ENCODE data around the gene DCLK2.

Gene DCLK2

GRCh38 chr4:150156543-150156942 is 78.3 kb downstream of the DCLK2 start (continued):
- TF ChIP-seq WT1 (tag by site-specific recombination; IDR thresholded peaks at IDR 0.05) (no peak), ZNF596 (tag by site-specific recombination; IDR thresholded peaks at IDR 0.05) (no peak), SALL2 (tag by site-specific recombination; IDR thresholded peaks at IDR 0.05; ENCODE audit: borderline replicate concordance) (no peak), ZNF157 (tag by site-specific recombination; IDR thresholded peaks at IDR 0.05) (no peak), ZNF366 (tag by site-specific recombination; conservative IDR thresholded peaks at IDR 0.05) (peak; percentile 30; the same call in 1 of the 2 replicates), ZNF707 (tag by site-specific recombination; IDR thresholded peaks at IDR 0.05) (no peak), OVOL3 (tag by site-specific recombination; IDR thresholded peaks at IDR 0.05) (0 out of 2 replicates have a peak, but pooled peaks have one; percentile 24), ZNF776 (tag by site-specific recombination; IDR thresholded peaks at IDR 0.05; ENCODE audit: borderline replicate concordance) (no peak), ZNF747 (tag by site-specific recombination; IDR thresholded peaks at IDR 0.05) (no peak), ZNF19 (tag by site-specific recombination; IDR thresholded peaks at IDR 0.05; ENCODE audit: low read depth) (no peak), ZNF404 (tag by site-specific recombination; IDR thresholded peaks at IDR 0.05) (no peak), ZFP37 (tag by site-specific recombination; IDR thresholded peaks at IDR 0.05) (no peak), YY1 (tag by site-specific recombination; IDR thresholded peaks at IDR 0.05) (no peak), ZBTB10 (tag by site-specific recombination; IDR thresholded peaks at IDR 0.05) (no peak), MZF1 (tag by site-specific recombination; IDR thresholded peaks at IDR 0.05; ENCODE audit: borderline replicate concordance) (peak; percentile 37; the same call in 1 of the 2 replicates), ZNF423 (tag by site-specific recombination; IDR thresholded peaks at IDR 0.05) (no peak), ZNF121 (tag by site-specific recombination; IDR thresholded peaks at IDR 0.05) (no peak), SETDB1 (IDR thresholded peaks at IDR 0.05; ENCODE audit: insufficient read length, low read length) (no peak), ZBTB20 (tag by site-specific recombination; IDR thresholded peaks at IDR 0.05) (no peak), ZFP41 (tag by site-specific recombination; IDR thresholded peaks at IDR 0.05; ENCODE audit: borderline replicate concordance) (no peak), ZNF830 (tag by site-specific recombination; IDR thresholded peaks at IDR 0.05; ENCODE audit: low read depth) (no peak), ZNF791 (tag by site-specific recombination; IDR thresholded peaks at IDR 0.05) (0 out of 2 replicates have a peak, but pooled peaks have one; percentile 56), ZNF626 (tag by site-specific recombination; IDR thresholded peaks at IDR 0.05) (no peak), ZNF792 (tag by site-specific recombination; IDR thresholded peaks at IDR 0.05) (no peak), ZNF777 (tag by site-specific recombination; IDR thresholded peaks at IDR 0.05; ENCODE audit: borderline replicate concordance) (no peak), ZBTB48 (tag by site-specific recombination; IDR thresholded peaks at IDR 0.05) (no peak), ZNF311 (tag by site-specific recombination; IDR thresholded peaks at IDR 0.05; ENCODE audit: borderline replicate concordance) (no peak), ZNF660 (tag by site-specific recombination; IDR thresholded peaks at IDR 0.05) (no peak), ZNF335 (tag by site-specific recombination; conservative IDR thresholded peaks at IDR 0.05) (no peak), MEIS1 (CRISPR knock-in tag; IDR thresholded peaks at IDR 0.05; ENCODE audit: borderline replicate concordance) (no peak), ZNF623 (tag by site-specific recombination; IDR thresholded peaks at IDR 0.05) (peak; percentile 70), ZNF837 (tag by site-specific recombination; IDR thresholded peaks at IDR 0.05) (no peak), REST (tag by site-specific recombination; IDR thresholded peaks at IDR 0.05) (peak; percentile 70), ZNF426 (tag by site-specific recombination; IDR thresholded peaks at IDR 0.05) (peak; percentile 91), ZXDB (tag by site-specific recombination; IDR thresholded peaks at IDR 0.05) (peak; percentile 65), ZNF580 (tag by site-specific recombination; IDR thresholded peaks at IDR 0.05) (peak; percentile 69; the same call in 1 of the 2 replicates)
- TF ChIP-seq, protein P1, sequence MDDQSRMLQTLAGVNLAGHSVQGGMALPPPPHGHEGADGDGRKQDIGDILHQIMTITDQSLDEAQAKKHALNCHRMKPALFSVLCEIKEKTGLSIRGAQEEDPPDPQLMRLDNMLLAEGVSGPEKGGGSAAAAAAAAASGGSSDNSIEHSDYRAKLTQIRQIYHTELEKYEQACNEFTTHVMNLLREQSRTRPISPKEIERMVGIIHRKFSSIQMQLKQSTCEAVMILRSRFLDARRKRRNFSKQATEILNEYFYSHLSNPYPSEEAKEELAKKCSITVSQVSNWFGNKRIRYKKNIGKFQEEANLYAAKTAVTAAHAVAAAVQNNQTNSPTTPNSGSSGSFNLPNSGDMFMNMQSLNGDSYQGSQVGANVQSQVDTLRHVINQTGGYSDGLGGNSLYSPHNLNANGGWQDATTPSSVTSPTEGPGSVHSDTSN (CRISPR knock-in tag; IDR thresholded peaks at IDR 0.05): no peak
